Ovary (tissue), 3 donors: ENCODE data around the gene HIVEP3.

Experiments
- CTCF ChIP-seq, 3 donors: fragments of 450-650 bp in 2 of 3; fragments of 200-600 bp in 1 of 3; IDR thresholded peaks; one replicate each; pipeline versions ENCODE4 v1.5.1 to v1.8.0; 2016 to 2022; ENCODE audit warnings: antibody characterized with exemption in 3 of 3, mild to moderate bottlenecking in 1 of 3
- EP300 ChIP-seq: sonication (generic); formaldehyde crosslinking; IDR thresholded peaks from one replicate; pipeline ENCODE4 v1.6.1; 2017; ENCODE audit warnings: antibody characterized with exemption
- POLR2A ChIP-seq: fragments of 450-650 bp; IDR thresholded peaks from one replicate; pipeline ENCODE4 v1.6.1; 2017; ENCODE audit warnings: antibody characterized with exemption, mild to moderate bottlenecking, moderate library complexity
- donor health status: DM: no; HTN: no; CAD: no.

- TF ChIP-seq CTCF (IDR thresholded peaks at IDR 0.05), result no peak
- TF ChIP-seq POLR2A, result no peak
- TF ChIP-seq EP300, result no peak
Observed at GRCh38 chr1:41733021-41733420, 185.7 kb downstream of the HIVEP3 start.
